GM18868 (cell line): ENCODE measurements around the gene ZNF91.
"Not testable (repeated sequence)": the region's sequence is repeated elsewhere in the genome, so short reads cannot be mapped to it uniquely, and the experiment has no call there.

Source experiments
- ATAC-seq: cut with Tn5 transposase; IDR thresholded peaks from one replicate; pipeline ENCODE4 v1.9.1; 2021; ENCODE audit warnings: mild to moderate bottlenecking, moderate library complexity; ENCODE audit not compliant: unreplicated experiment

Gene ZNF91

GRCh38 chr19:23321403-23321802 is 73.9 kb downstream of the ZNF91 start:
- ATAC-seq, result not testable (repeated sequence)

DNA sequence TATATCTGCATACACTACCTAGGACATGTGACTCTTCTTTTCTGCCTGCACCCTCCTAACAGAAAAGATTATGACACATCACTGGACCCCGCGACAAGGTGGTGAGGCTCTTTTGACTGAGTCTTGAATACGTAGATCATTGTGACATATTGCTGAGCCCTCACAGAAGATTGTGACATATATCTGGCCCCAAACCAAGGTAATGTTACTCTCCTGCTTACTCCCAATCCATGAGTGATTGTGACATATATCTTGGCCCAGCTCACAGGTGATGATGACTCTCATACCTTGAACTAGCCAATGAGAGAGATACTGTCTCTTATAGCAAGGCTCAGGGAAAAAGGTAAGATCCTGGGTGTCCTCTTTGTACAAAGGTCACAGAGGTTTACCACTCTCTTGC is 75.7 kb downstream of the ZNF91 start:
- ATAC-seq, result not testable (repeated sequence)

DNA sequence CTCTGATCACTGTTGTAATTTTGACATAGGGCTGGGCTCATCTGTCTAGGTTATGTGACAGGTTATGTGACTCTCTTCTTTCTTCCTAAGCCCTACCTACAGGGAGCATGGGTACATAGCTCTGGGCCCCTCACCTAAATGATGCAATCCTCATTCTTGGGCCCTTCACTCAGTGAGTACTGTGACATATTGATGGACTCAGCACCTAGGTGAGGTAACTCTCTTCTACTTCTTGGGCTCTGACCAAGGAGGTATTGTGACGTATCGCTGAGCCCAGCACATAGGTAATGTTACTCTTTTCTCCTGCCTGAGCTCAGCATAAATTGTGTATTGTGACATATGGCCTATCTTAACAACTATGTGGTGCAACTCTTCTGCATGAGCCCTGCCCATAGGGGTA is 76.3 kb downstream of the ZNF91 start:
- ATAC-seq, result not testable (repeated sequence)

DNA sequence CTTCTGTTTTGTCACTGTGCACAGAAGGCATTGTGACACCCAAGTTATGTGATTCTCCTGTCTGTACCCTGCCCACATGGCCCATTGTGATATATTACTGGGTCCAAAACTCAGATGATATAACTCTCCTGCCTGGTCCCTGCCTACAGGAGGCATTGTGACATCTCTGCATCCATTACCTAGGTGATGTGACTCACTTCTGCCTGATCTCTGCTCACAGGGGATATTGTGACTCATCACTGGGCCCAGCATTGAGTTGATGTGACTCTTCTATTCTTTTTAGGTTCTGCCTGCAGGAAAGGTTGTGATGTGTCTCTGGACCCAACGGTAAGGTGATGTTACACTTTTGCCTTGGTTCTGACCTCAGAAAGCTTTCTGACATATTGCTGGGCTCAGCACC is 77.1 kb downstream of the ZNF91 start:
- no peak for ATAC-seq

GRCh38 chr19:23315286-23315685 is 80.0 kb downstream of the ZNF91 start:
- no peak for ATAC-seq

DNA sequence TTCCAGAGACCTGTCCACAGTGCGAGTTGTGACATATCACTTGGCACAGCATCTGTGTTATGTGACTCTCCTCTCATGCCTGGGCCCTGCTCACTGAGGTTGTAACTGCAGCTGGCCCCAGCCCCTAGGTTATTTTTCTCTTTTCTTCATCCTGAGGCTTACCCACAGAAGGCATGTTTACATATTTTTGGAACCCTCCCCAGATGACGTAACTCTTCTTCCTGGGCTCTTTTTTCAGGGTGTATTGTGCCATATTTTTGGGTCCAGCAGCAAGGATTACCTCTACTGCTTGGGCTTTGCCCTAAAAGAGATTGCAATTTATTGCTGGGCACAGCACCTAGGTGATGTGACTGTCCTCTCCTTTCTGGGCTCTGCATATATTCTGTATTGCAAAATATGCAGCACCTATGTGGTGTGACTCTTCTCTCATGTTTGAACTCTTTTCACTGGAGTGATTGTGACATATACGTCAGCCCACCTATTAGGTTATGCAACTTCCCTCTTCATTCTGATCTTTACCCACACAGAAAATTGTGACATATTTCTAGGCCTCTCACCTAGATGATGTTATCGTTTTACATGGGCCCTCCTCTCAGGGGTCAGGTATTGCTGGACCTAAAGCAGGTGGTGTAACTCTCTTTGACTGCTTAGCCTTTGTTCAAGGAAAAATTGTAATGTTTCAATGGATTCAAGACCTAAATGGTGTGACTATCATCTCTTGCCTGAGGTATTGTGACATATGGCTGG is 80.6 kb downstream of the ZNF91 start:
- ATAC-seq, result no peak

DNA sequence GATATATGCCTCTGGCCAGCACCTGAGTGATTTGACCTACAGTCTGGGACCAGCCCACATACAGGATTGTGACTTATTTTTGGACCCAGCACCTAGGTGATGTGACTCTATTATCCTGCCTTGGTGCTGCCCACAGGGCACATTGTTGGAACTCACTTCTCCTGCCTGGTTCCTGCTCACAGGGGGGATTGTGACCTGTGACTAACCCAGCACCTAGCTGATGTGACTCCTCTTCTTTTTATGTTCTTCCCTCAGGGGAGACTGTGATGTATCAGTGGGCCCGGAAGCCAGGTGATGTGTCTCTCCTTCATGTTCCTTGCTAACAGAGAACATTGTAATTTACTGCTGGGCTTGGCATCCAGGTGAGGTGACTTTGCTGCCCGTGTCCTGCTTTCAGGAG is 82.1 kb downstream of the ZNF91 start:
- no peak for ATAC-seq

- ATAC-seq, result no peak
These were observed 82.8 kb downstream of the ZNF91 start for GRCh38 chr19:23312515-23312914.

DNA sequence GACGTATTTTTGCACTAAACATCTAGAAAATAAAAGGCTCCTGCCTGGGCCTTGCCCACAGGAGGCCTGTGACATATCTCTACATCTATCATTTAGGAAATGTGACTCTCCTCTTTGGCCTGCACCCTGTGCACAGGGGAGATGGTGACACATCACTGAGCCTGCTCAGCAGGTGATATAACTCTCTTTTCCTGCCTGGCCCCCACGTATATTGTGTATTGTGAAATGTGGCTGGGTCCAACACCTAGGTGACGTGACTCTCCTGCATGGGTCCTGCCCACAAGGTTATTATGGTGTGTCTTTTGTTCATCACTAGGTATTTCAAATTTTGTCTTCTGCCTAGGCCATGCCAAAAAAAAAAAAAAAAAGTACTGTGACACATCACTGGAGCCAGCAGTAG is 83.7 kb downstream of the ZNF91 start:
- no peak for ATAC-seq

GRCh38 chr19:23310729-23311211 is 84.5 kb downstream of the ZNF91 start:
- ATAC-seq, result no peak

GRCh38 chr19:23309926-23310325 is 85.3 kb downstream of the ZNF91 start:
- ATAC-seq, result no peak

GRCh38 chr19:23305555-23305954 is 89.7 kb downstream of the ZNF91 start:
- no peak for ATAC-seq

- no peak for ATAC-seq
These were observed 91.0 kb downstream of the ZNF91 start for GRCh38 chr19:23304238-23304637.

GRCh38 chr19:23294141-23294540 is 101.1 kb downstream of the ZNF91 start:
- no peak for ATAC-seq

DNA sequence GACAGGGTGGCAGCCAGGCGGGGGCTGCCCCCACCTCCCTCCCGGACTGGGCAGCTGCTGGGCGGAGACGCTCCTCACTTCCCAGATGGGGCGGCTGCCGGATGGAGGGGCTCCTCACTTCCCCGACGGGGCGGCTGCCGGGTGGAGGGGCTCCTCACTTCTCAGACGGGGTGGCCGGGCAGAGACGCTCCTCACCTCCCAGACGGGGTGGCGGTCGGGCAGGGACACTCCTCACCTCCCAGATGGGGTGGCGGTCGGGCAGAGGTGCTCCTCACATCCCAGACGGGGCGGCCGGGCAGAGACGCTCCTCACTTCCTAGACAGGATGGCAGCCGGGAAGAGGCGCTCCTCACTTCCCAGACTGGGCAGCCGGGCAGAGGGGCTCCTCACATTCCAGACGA is 105.3 kb downstream of the ZNF91 start:
- ATAC-seq, result not testable (repeated sequence)
